ENCODE data around the gene ZNF200. TPM values are rescaled to one million over a fixed set of nuclear protein-coding genes. Genes with fewer than 3 reads are reported as not detected.

The ZNF200 gene
- total RNA-seq, 1 experiment from 2014 or later: 11.3 TPM

DNA sequence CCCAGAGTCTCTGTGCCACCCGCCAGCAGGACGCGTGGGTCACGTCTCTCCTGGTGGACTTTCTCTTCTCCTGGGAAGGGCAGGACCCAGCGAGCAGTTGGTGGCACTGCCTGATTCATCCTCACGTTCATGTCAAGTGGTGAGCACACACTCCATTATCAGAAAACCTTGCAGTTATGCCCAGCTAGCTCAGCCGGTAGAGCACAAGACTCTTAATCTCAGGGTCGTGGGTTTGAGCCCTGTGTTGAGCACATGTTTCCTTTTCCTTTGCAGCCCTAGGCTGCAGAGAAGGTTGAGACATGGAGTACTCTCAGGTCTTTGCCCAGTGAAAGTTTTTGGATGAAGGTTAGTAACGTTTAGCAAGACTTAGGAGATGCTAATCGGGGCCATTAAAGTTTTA is 39.0 kb downstream of the ZNF200 start:
- BruUV-seq (replicated peaks): no TSS peak
- H3K4me3 ChIP-seq (ENCODE audit: low read depth, low read length): no peak overlapping the region
- DNase-seq: no peak
- TF ChIP-seq, protein P1, sequence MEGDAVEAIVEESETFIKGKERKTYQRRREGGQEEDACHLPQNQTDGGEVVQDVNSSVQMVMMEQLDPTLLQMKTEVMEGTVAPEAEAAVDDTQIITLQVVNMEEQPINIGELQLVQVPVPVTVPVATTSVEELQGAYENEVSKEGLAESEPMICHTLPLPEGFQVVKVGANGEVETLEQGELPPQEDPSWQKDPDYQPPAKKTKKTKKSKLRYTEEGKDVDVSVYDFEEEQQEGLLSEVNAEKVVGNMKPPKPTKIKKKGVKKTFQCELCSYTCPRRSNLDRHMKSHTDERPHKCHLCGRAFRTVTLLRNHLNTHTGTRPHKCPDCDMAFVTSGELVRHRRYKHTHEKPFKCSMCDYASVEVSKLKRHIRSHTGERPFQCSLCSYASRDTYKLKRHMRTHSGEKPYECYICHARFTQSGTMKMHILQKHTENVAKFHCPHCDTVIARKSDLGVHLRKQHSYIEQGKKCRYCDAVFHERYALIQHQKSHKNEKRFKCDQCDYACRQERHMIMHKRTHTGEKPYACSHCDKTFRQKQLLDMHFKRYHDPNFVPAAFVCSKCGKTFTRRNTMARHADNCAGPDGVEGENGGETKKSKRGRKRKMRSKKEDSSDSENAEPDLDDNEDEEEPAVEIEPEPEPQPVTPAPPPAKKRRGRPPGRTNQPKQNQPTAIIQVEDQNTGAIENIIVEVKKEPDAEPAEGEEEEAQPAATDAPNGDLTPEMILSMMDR (IDR thresholded peaks at IDR 0.05; ENCODE audit: insufficient read depth in 1 of 2, low read depth in 1 of 2, low read length in 1 of 2, severe bottlenecking in 1 of 2, unreplicated experiment in 1 of 2): no peak
- H3K36me3 Mint-ChIP-seq (ENCODE audit: insufficient read depth, unreplicated experiment): peaks cover 11% of the 10 kb centered on the region
- no peaks in the 10 kb centered on the region; the same call in 1 of the 2 replicates for H3K27me3 ChIP-seq (replicated peaks; ENCODE audit: control insufficient read depth, insufficient read depth, low read length)
- no peaks in the 10 kb centered on the region for H3K4me1 ChIP-seq
- H3K4me1 Mint-ChIP-seq (ENCODE audit: low read depth, unreplicated experiment): no peaks in the 10 kb centered on the region
- intact Hi-C loops (cut with micrococcal nuclease; ENCODE audit: unreplicated experiment): no loop called here
- H3K9me3 ChIP-seq: no peaks in the 10 kb centered on the region
- no peaks in the 10 kb centered on the region for H3K9me3 Mint-ChIP-seq (ENCODE audit: unreplicated experiment)
- H3K27ac Mint-ChIP-seq (ENCODE audit: unreplicated experiment): no peak overlapping the region
- no peak overlapping the region for H3K4me3 Mint-ChIP-seq (ENCODE audit: unreplicated experiment)
- CTCF ChIA-PET: no interaction called here
- peaks cover 3% of the 10 kb centered on the region for H3K27me3 Mint-ChIP-seq (ENCODE audit: insufficient read depth, unreplicated experiment)
- POLR2A ChIA-PET: no interaction called here
- H3K36me3 ChIP-seq (ENCODE audit: control insufficient read depth, insufficient read depth, low read length): no peaks in the 10 kb centered on the region

DNA sequence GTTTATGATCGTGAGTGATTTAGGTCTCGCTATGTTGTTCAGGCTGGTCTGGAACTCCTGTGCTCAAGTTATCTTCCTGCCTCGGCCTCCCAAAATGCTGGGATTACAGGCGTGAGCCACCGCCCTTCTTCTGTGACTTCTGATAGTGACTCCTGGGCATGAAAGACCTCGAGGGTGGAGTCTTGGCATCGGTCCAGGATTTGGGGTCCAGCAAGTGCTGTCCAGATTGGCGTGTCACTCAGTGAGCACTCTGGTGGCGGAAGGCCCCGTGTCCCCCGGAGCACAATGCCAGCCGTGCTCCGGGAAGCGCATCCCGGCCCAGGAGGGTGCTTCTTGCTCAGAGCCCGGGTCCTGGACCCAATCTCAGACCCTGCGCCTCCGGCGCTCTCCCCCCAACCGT is 40.2 kb downstream of the ZNF200 start:
- no peaks in the 10 kb centered on the region for H3K4me1 ChIP-seq
- no peaks in the 10 kb centered on the region; the same call in 1 of the 2 replicates for H3K27me3 ChIP-seq (replicated peaks; ENCODE audit: control insufficient read depth, insufficient read depth, low read length)
- intact Hi-C loops (cut with micrococcal nuclease; ENCODE audit: unreplicated experiment): no loop called here
- no peaks in the 10 kb centered on the region for H3K9me3 Mint-ChIP-seq (ENCODE audit: unreplicated experiment)
- no peaks in the 10 kb centered on the region for H3K36me3 ChIP-seq (ENCODE audit: control insufficient read depth, insufficient read depth, low read length)
- TF ChIP-seq, protein P1 (IDR thresholded peaks at IDR 0.05; ENCODE audit: insufficient read depth in 1 of 2, low read depth in 1 of 2, low read length in 1 of 2, severe bottlenecking in 1 of 2, unreplicated experiment in 1 of 2): no peak
- no peak for DNase-seq
- CTCF ChIA-PET: no interaction called here
- H3K36me3 Mint-ChIP-seq (ENCODE audit: insufficient read depth, unreplicated experiment): peaks cover 15% of the 10 kb centered on the region
- no peaks in the 10 kb centered on the region for H3K9me3 ChIP-seq
- no TSS peak for BruUV-seq (replicated peaks)
- H3K4me1 Mint-ChIP-seq (ENCODE audit: low read depth, unreplicated experiment): no peaks in the 10 kb centered on the region
- no peak overlapping the region for H3K27ac Mint-ChIP-seq (ENCODE audit: unreplicated experiment)
- POLR2A ChIA-PET: no interaction called here
- peaks cover 3% of the 10 kb centered on the region for H3K27me3 Mint-ChIP-seq (ENCODE audit: insufficient read depth, unreplicated experiment)
- H3K4me3 ChIP-seq (ENCODE audit: low read depth, low read length): no peak overlapping the region
- H3K4me3 Mint-ChIP-seq (ENCODE audit: unreplicated experiment): no peak overlapping the region

- Histone ChIP-seq H3K27me3 (replicated peaks; ENCODE audit: control insufficient read depth, insufficient read depth, low read length) (no peaks in the 10 kb centered on the region; the same call in 1 of the 2 replicates), H3K9me3 (no peaks in the 10 kb centered on the region), H3K36me3 (ENCODE audit: control insufficient read depth, insufficient read depth, low read length) (no peaks in the 10 kb centered on the region), H3K4me1 (no peaks in the 10 kb centered on the region), H3K4me3 (ENCODE audit: low read depth, low read length) (no peak overlapping the region)
- Mint-ChIP-seq H3K9me3 (ENCODE audit: unreplicated experiment) (no peaks in the 10 kb centered on the region), H3K27me3 (ENCODE audit: insufficient read depth, unreplicated experiment) (peaks cover 3% of the 10 kb centered on the region), H3K4me3 (ENCODE audit: unreplicated experiment) (no peak overlapping the region), H3K36me3 (ENCODE audit: insufficient read depth, unreplicated experiment) (peaks cover 22% of the 10 kb centered on the region), H3K27ac (ENCODE audit: unreplicated experiment) (no peak overlapping the region), H3K4me1 (ENCODE audit: low read depth, unreplicated experiment) (no peaks in the 10 kb centered on the region)
- intact Hi-C loops (cut with micrococcal nuclease; ENCODE audit: unreplicated experiment): no loop called here
- no peak for DNase-seq
- ChIA-PET CTCF (no interaction called here), POLR2A (no interaction called here)
- no TSS peak for BruUV-seq (replicated peaks)
- TF ChIP-seq, protein P1 (IDR thresholded peaks at IDR 0.05; ENCODE audit: insufficient read depth in 1 of 2, low read depth in 1 of 2, low read length in 1 of 2, severe bottlenecking in 1 of 2, unreplicated experiment in 1 of 2): no peak
Observed at GRCh38 chr16:3193221-3194212, 41.4 kb downstream of the ZNF200 start.

Data from Caco-2 (cell line).